ENCODE results near the gene IL19.
"Not testable (repeated sequence)": the region's sequence is repeated elsewhere in the genome, so short reads cannot be mapped to it uniquely, and the experiment has no call there.

IL19 gene

GRCh38 chr1:206757524-206758266 is 12.9 kb upstream of the IL19 start:
- POLR2A ChIA-PET (ENCODE audit: low non-redundant PET), result no interaction called here
- TF ChIP-seq CTCF (conservative IDR thresholded peaks at IDR 0.05; ENCODE audit: low read depth), result no peak
- DNase-seq (ENCODE audit: low spot score), result no peak
- no peak overlapping the region for H3K27ac ChIP-seq
- CTCF ChIA-PET, result interaction anchor here (1.0 kb wide), 1 partner anchor 10 kb away, joined by 3 read pairs; no protein-coding TSS in a partner anchor

- POLR2A ChIA-PET (ENCODE audit: low non-redundant PET), result no interaction called here
These were observed 10.0 kb upstream of the IL19 start for GRCh38 chr1:206760590-206760989.

GRCh38 chr1:206761159-206761768 is 9.3 kb upstream of the IL19 start:
- POLR2A ChIA-PET (ENCODE audit: low non-redundant PET), result no interaction called here
- TF ChIP-seq CTCF (conservative IDR thresholded peaks at IDR 0.05; ENCODE audit: low read depth), result no peak
- CTCF ChIA-PET, result interaction anchor here (0.6 to 1.1 kb wide), 3 partner anchors 60 to 219 kb away, joined by 3 read pairs; partner anchors contain the start of gene DYRK3
- no peak overlapping the region for H3K27ac ChIP-seq
- no peak for DNase-seq (ENCODE audit: low spot score)

More at GRCh38 chr1:206760590-206760989, 10.0 kb upstream of the IL19 start:
- CTCF ChIA-PET, result no interaction called here
- TF ChIP-seq CTCF (conservative IDR thresholded peaks at IDR 0.05; ENCODE audit: low read depth), result no peak
- no peak for DNase-seq (ENCODE audit: low spot score)
- H3K27ac ChIP-seq, result no peak overlapping the region

- H3K27ac ChIP-seq; DNase-seq (ENCODE audit: low spot score); POLR2A ChIA-PET (ENCODE audit: low non-redundant PET): not testable (repeated sequence)
- CTCF ChIA-PET, result interaction anchor here (0.6 to 1.8 kb wide), 3 partner anchors 35 to 135 kb away, joined by 3 to 4 read pairs (median 3); no protein-coding TSS in a partner anchor
These were observed 7.7 kb upstream of the IL19 start for GRCh38 chr1:206762741-206763364.

GRCh38 chr1:206765771-206766170 is 4.8 kb upstream of the IL19 start:
- H3K27ac ChIP-seq; DNase-seq (ENCODE audit: low spot score); POLR2A ChIA-PET (ENCODE audit: low non-redundant PET): not testable (repeated sequence)
- CTCF ChIA-PET, result interaction anchor here (0.5 kb wide), 1 partner anchor 42 kb away, joined by 3 read pairs; no protein-coding TSS in a partner anchor

GRCh38 chr1:206766251-206766856 is 4.2 kb upstream of the IL19 start:
- POLR2A ChIA-PET (ENCODE audit: low non-redundant PET), result no interaction called here
- CTCF ChIA-PET, result interaction anchor here (1.5 kb wide), 1 partner anchor 32 kb away, joined by 9 read pairs; no protein-coding TSS in a partner anchor
- DNase-seq (ENCODE audit: low spot score), result no peak

More at GRCh38 chr1:206766251-206766856, 4.2 kb upstream of the IL19 start:
- H3K27ac ChIP-seq, result no peak overlapping the region
- no peak for TF ChIP-seq CTCF (conservative IDR thresholded peaks at IDR 0.05; ENCODE audit: low read depth)

Data from RWPE1 (cell line).